HepG2 (cell line): ENCODE measurements around the gene TANGO2.

Experiments
- FOXJ3 ChIP-seq: sonication (generic); formaldehyde crosslinking; IDR thresholded peaks from 2 replicates; pipeline ENCODE4 v1.4.0; 2020; ENCODE audit warnings: missing genetic modification reagents, mild to moderate bottlenecking, borderline replicate concordance
- GLI4 ChIP-seq: sonication (generic); formaldehyde crosslinking; IDR thresholded peaks from 2 replicates; pipeline ENCODE4 v1.5.1; 2020; ENCODE audit warnings: missing genetic modification reagents, mild to moderate bottlenecking, moderate library complexity, borderline replicate concordance
- RBAK ChIP-seq: sonication (generic); formaldehyde crosslinking; IDR thresholded peaks from 2 replicates; pipeline ENCODE4 v1.5.1; 2020; ENCODE audit warnings: mild to moderate bottlenecking, missing genetic modification reagents
- TF ChIP-seq, protein P1 (sequence below): sonication (generic); formaldehyde crosslinking; IDR thresholded peaks from 2 replicates; pipeline ENCODE4 v1.5.0; 2020; ENCODE audit warnings: missing genetic modification reagents

- TF ChIP-seq FOXJ3: no peak
- TF ChIP-seq RBAK (CRISPR knock-in tag): no peak
- TF ChIP-seq, protein P1, sequence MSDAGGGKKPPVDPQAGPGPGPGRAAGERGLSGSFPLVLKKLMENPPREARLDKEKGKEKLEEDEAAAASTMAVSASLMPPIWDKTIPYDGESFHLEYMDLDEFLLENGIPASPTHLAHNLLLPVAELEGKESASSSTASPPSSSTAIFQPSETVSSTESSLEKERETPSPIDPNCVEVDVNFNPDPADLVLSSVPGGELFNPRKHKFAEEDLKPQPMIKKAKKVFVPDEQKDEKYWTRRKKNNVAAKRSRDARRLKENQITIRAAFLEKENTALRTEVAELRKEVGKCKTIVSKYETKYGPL (CRISPR knock-in tag): no peak
- no peak for TF ChIP-seq GLI4
Observed at GRCh38 chr22:20084547-20085413, 63.9 kb downstream of the TANGO2 start.
